Activated CD4-positive, alpha-beta T cell treated with anti-CD3 and anti-CD28 coated beads, Interleukin-2, amount 10 ng/mL, durations not matched to agents 24 days and 14 days (primary cell): ENCODE measurements around the gene SPCS2. TPM values are rescaled to one million over a fixed set of nuclear protein-coding genes. Genes with fewer than 3 reads are reported as not detected.

Experiments
- DNase-seq: peaks from one replicate; pipeline ENCODE4 v3.0.0; 2022
- H3K27ac Mint-ChIP-seq: one replicate; pipeline ENCODE4 v1.8.0; 2022; ENCODE audit warnings: mild to moderate bottlenecking, mixed read lengths
- H3K27me3 Mint-ChIP-seq: one replicate; pipeline ENCODE4 v1.8.0; 2022; ENCODE audit warnings: mixed read lengths
- H3K36me3 Mint-ChIP-seq: one replicate; pipeline ENCODE4 v1.8.0; 2022; ENCODE audit warnings: low read depth, mild to moderate bottlenecking, mixed read lengths
- H3K4me1 Mint-ChIP-seq: one replicate; pipeline ENCODE4 v1.8.0; 2021; ENCODE audit warnings: mixed read lengths
- H3K4me3 Mint-ChIP-seq: one replicate; pipeline ENCODE4 v1.8.0; 2022; ENCODE audit warnings: mild to moderate bottlenecking, moderate library complexity, mixed read lengths
- H3K9me3 Mint-ChIP-seq: one replicate; pipeline ENCODE4 v1.8.0; 2021; ENCODE audit warnings: mixed read lengths
- intact Hi-C: fragments of 100-400 bp; cut with micrococcal nuclease; formaldehyde crosslinking; loops from one replicate; pipeline ENCODE4 v1.15.1; 2023
- total RNA-seq: library from RNA; stranded (reverse); gene quantifications from 2 replicates; pipeline ENCODE4 v1.2.3, GENCODE V29; 2022

Gene SPCS2
- total RNA-seq = 154 and 169 TPM in 2 replicates

DNA sequence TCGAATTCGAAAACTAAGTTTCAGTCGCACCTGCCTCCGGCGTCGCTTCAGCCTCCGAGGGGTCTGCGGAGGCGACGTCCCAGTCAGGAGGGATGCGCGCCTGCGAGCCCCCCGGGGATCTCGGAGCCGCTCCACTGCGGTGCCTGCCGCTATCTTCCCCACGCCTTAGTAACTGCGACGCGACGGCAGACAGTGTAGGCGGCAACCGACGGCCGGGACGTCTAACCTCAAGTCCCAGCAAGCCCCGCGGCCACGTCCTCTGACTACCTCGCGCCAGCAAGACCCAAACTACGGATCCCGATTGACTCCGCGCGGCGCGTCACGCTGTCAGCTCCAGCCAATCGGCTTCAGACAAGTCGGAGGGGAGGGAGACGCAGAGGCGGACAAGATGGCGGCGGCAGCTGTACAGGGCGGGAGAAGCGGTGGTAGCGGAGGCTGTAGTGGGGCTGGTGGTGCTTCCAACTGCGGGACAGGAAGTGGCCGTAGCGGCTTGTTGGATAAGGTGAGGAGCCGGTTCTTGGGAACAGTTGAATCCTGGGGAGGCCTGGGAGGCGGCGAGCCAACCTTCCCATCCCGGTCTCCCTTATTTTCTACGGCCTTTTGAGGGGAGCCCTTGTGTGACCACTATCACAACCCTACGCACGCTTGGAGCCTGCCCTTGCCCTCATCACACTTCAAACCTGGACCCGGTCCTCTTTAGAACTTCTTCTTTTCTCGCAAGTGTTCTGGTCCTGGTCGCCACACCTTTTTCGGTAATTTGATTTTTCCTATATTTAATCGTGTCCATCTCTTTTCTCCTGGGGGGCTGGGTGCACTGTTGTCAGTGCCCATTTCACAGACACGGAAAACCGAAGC lies at the start of gene SPCS2, which contains the start of gene XRRA1:
Gene SPCS2 (plus strand): TSS at position 369 of the 855 bp plus-strand sequence. CDS start 20 bp downstream, at position 389.
Gene XRRA1 (minus strand): TSS at position 194 of the 855 bp plus-strand sequence. CDS start 8,213 bp downstream, outside the sequence.
- Mint-ChIP-seq H3K9me3 (no peaks in the 10 kb centered on the region), H3K36me3 (peaks cover 42% of the 10 kb centered on the region), H3K27me3 (no peaks in the 10 kb centered on the region), H3K27ac (peak within 1 kb of the TSS; percentile 89), H3K4me1 (peaks cover 37% of the 10 kb centered on the region), H3K4me3 (peak within 1 kb of the TSS; percentile 91)
- intact Hi-C loops = loop anchor here (1.0 to 2.0 kb wide), 4 partner anchors 20 to 292 kb away; partner anchors contain the start of genes NEU3, RNF169 and TPBGL
- peak; percentile 99 for DNase-seq

DNA sequence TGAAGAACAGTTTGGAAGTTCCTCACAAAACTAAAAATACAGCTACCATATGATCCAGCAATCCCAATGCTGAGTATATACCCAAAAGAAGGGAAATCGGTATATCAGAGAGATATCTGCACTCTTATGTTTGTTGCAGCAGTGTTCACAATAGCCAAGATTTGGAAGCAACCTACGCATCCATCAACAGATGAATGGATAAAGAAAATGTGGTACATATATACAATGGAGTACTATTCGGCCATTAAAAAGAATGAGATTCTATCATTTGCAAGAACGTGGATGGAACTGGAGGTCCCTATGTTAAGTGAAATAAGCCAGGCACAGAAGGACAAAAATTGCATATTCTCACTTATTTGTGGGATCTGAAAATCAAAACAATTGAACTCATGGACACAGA lies 46.7 kb upstream of the SPCS2 start:
- Mint-ChIP-seq H3K4me1 (peaks cover 2% of the 10 kb centered on the region), H3K27ac (no peak overlapping the region), H3K36me3 (peaks cover 27% of the 10 kb centered on the region), H3K9me3 (peaks cover 28% of the 10 kb centered on the region), H3K4me3 (no peak overlapping the region), H3K27me3 (no peaks in the 10 kb centered on the region)
- intact Hi-C loops = no loop called here
- no peak for DNase-seq

DNA sequence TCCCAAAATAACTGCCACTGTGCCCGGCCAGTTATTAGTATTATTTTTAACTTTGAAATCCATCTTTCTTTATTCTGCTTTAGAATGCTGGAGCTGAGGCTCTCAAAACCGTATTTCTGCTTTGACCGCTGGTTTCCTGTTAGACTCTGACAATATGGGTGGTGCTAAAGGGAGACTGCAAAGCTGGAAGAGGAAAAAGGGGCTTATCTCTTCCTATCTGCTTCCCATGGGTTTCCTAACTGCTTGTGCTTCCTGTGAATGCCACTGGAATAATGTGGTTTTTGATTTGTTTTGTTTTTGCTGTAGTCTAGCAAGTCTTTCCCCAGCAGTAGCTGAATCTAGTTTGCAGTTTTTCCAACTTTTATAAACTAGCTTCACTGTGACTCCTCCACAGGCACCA lies 43.7 kb upstream of the SPCS2 start:
- peaks cover 13% of the 10 kb centered on the region for H3K9me3 Mint-ChIP-seq
- no peak overlapping the region for H3K27ac Mint-ChIP-seq
- H3K27me3 Mint-ChIP-seq = no peaks in the 10 kb centered on the region
- no peak overlapping the region for H3K4me3 Mint-ChIP-seq
- peaks cover 24% of the 10 kb centered on the region for H3K36me3 Mint-ChIP-seq
- H3K4me1 Mint-ChIP-seq = peaks cover 2% of the 10 kb centered on the region
- intact Hi-C loops = no loop called here
- DNase-seq = no peak

DNA sequence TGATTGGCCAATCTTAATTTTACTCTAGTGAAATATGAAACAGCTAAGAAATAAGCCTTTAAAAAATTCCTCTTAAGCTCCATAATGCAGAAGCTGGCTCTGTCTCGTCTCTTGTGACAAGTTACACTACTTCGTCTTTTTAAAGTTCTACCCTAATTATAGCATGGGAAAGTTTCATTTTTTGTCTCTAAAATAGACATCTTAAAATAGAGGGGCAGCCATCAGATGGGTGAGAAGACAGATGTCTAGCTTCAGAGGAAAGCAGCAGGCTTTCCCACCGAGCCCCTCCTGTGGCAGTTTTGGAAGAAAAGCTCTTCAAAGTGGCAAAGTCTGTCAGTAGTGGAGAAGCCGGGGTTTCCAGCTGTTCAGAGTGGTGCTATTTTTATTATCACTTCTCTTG lies 39.7 kb upstream of the SPCS2 start:
- intact Hi-C loops = no loop called here
- no peaks in the 10 kb centered on the region for H3K27me3 Mint-ChIP-seq
- H3K27ac Mint-ChIP-seq = no peak overlapping the region
- no peak for DNase-seq
- H3K9me3 Mint-ChIP-seq = no peaks in the 10 kb centered on the region
- peaks cover 2% of the 10 kb centered on the region for H3K4me1 Mint-ChIP-seq
- peaks cover 25% of the 10 kb centered on the region for H3K36me3 Mint-ChIP-seq
- H3K4me3 Mint-ChIP-seq = no peak overlapping the region

DNA sequence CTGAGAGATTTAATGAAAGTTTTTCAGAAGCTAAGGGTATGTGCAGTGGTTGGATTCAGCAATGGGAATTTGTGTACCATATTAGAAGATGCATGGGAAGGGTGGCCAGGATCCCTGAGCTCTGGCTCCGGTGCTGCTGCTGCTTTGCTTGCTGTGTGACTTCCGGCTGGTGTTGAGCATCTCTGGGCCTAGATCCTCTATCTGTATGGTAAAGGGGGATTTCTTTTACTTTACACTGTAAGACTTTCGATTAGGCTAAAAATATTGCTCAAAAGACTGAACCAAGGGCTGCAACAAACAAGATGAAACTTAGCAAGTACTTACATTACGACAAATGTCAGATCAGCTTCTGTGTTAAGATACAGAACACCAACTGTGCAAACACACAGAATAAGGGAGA lies 39.3 kb upstream of the SPCS2 start:
- no peaks in the 10 kb centered on the region for H3K9me3 Mint-ChIP-seq
- intact Hi-C loops = no loop called here
- H3K27me3 Mint-ChIP-seq = no peaks in the 10 kb centered on the region
- no peak overlapping the region for H3K27ac Mint-ChIP-seq
- DNase-seq = no peak
- peaks cover 28% of the 10 kb centered on the region for H3K36me3 Mint-ChIP-seq
- H3K4me1 Mint-ChIP-seq = peaks cover 3% of the 10 kb centered on the region
- no peak overlapping the region for H3K4me3 Mint-ChIP-seq

DNA sequence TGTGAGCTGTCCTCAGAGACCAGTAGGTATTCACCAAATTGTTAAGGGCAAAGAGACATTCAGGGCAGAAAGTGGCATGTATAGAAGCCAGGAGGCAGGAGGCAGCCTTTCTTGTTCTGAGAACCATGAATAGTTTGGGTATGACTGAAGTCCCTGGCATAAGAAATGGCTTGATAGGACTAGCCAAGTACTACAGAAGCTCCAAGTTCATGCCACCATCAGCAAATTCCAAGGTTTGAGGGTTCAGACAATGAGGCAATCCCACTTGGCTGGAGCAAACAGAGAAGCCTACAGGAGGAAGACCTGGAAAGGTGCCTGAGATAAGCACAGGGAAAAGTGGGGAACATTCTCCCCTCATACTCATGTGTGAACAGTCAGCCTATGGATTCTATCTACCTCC lies 25.9 kb upstream of the SPCS2 start:
- Mint-ChIP-seq H3K27ac (no peak overlapping the region), H3K4me1 (peaks cover 19% of the 10 kb centered on the region), H3K4me3 (no peak overlapping the region), H3K27me3 (no peaks in the 10 kb centered on the region), H3K9me3 (no peaks in the 10 kb centered on the region), H3K36me3 (peaks cover 21% of the 10 kb centered on the region)
- intact Hi-C loops = loop anchor here (10.0 kb wide), 1 partner anchor 422 kb away; no protein-coding TSS in a partner anchor
- no peak for DNase-seq

DNA sequence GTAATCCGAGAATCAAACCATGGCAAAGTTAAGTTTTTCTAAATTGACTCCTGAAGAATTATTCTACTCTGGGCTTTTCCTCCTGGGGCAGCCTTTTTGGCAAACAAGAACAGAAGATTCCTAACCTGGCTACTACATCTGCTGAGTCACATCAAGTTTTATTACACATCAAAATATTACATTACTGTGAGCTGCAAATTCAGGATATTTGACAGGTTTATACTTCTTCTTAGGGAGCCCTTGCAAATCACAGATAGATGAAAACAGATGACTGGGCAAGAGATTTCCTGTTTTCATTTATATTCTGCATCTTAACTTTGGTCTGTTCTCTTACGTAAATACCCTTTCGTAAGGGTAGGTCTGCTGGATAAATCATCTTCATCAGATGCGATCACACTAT lies 23.8 kb upstream of the SPCS2 start:
- Mint-ChIP-seq H3K4me3 (peak overlapping the region; percentile 9), H3K27me3 (no peaks in the 10 kb centered on the region)

DNA sequence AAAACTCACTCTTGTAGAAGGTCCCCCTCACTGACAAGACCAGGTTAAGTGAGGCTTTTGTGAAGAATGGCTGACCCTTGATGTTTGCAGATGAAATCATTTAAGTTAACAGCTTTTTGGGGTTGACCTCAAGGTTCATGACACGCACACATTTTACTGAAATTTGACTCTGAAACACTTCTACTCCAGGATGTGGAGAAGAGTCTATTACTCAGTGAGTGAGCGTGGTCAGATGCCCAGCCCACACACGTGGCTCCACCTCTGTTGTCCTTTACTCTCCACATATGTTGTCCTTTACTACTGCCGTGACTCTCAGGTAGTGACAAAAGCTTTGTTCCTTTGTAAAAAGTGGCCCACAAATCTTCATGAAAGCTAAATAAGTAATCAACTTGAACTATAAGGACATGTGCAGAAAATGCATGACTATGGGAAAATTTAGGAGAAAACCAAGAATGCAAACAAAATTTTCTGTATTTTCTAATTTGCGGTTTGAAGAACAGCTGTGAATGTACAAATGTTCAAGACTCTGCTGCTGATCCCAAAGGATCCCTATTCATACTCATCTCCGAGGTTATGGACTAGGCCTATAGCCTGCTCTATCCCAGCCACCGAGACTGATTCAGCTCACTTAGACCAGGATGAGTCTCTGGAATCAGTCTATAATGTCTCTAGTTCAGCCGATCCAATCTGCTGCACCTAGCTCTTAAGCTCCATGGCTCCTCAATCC lies 22.6 kb upstream of the SPCS2 start:
- H3K27ac Mint-ChIP-seq = peak overlapping the region; percentile 54
- DNase-seq = peak; percentile 75
- H3K4me3 Mint-ChIP-seq = no peak overlapping the region
- H3K9me3 Mint-ChIP-seq = no peaks in the 10 kb centered on the region
- peaks cover 16% of the 10 kb centered on the region for H3K4me1 Mint-ChIP-seq
- intact Hi-C loops = loop anchor here (5.0 to 10.0 kb wide), 2 partner anchors 61 to 418 kb away; partner anchors contain the start of gene NEU3
- peaks cover under 1% of the 10 kb centered on the region for H3K36me3 Mint-ChIP-seq
- no peaks in the 10 kb centered on the region for H3K27me3 Mint-ChIP-seq

More for the DNA sequence above, 23.8 kb upstream of the SPCS2 start:
- Mint-ChIP-seq H3K27ac (no peak overlapping the region), H3K9me3 (no peaks in the 10 kb centered on the region), H3K4me1 (peaks cover 19% of the 10 kb centered on the region), H3K36me3 (peaks cover 6% of the 10 kb centered on the region)
- intact Hi-C loops = loop anchor here (5.0 to 10.0 kb wide), 2 partner anchors 62 to 420 kb away; partner anchors contain the start of gene NEU3
- no peak for DNase-seq

DNA sequence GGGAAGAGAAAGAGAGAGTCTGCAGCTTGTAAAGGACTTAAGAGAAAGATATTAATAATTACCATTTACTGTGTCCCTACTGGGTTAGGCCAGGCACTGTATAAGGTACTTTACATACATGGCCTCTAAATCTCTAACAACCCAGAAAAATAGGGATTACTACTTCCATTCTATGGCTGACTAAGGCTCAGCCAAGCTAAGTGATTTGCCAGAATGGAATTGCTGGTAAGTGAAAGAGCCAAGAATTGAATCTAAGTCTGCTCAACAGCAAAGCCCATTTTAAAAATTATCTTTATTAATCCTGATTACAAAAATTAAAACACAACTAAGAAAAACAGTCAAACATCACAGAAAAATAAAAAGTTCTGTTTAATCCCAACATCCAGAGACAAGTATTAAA lies 21.6 kb upstream of the SPCS2 start:
- DNase-seq = no peak
- H3K9me3 Mint-ChIP-seq = no peaks in the 10 kb centered on the region
- H3K27me3 Mint-ChIP-seq = no peaks in the 10 kb centered on the region
- intact Hi-C loops = loop anchor here (5.0 to 10.0 kb wide), 2 partner anchors 60 to 417 kb away; partner anchors contain the start of gene NEU3
- peaks cover 19% of the 10 kb centered on the region for H3K4me1 Mint-ChIP-seq
- no peak overlapping the region for H3K27ac Mint-ChIP-seq
- H3K36me3 Mint-ChIP-seq = no peaks in the 10 kb centered on the region
- H3K4me3 Mint-ChIP-seq = no peak overlapping the region

DNA sequence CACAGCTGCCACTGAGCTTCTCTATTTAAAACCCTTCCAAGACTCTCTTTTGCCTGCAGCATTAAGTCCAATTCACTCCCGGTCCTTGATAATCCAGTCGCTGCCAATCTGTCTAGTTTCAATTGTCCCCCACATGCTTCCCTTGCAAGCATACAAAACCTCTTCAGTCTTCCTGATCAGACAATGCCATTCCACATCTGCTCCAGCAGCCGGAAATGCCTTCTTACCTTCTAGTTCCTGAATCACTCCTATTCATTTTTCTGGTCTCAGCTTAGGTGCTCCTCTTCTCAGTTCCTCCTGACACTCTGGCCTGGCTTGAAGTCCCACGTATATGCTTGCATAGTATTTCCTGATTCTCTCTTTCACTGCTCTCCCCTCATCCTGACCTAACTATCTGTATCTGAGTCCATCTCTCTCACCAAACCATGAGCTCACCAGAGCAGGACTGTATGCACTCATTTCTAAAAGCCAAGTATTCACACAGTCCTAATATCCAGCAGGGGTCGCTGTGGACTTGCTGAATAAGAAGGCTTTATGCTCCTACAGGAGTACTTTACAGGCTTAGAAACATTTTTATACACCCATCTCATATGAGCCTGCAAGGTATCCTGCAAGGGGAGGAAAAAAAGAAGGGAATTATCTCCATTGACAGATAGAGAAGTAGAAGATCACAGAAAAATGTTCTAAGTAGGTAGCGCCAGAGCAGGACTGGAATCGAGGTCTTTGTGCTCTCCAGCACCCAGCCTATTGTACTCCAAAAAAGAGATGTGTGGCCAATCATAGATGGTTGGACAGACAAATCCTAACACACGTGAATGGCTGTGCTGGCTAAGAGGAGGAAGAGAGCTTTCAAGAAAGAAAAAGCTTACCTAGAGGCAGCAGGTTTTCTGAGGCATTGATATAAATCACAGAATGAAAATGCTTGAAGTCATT lies 19.4 kb upstream of the SPCS2 start:
- Mint-ChIP-seq H3K4me3 (no peak overlapping the region), H3K4me1 (peaks cover 26% of the 10 kb centered on the region), H3K36me3 (peaks cover 7% of the 10 kb centered on the region), H3K27me3 (no peaks in the 10 kb centered on the region), H3K9me3 (no peaks in the 10 kb centered on the region), H3K27ac (no peak overlapping the region)
- intact Hi-C loops = loop anchor here (1.0 to 10.0 kb wide), 7 partner anchors 19 to 415 kb away; partner anchors contain the start of genes NEU3, SPCS2 and XRRA1
- DNase-seq = peak; percentile 90

DNA sequence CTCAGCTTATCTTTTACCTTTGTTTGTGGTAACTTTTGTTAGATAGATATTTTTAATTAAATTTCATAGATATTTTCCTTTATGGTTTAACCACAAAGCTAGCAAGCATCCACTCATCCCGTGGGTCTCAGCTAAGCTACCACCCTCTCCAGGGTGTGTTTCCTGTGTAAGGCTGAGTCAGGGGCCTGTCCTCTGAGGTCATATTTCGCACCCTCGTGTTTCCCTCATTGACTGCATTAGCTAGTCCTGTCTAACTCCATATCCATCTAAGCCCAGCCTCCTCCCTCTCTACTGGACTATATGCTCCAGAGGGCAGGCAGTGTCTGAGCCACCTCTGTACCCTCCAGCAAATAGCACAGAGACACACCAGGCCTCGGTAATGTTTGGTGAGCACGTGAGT lies 16.9 kb upstream of the SPCS2 start:
- H3K4me3 Mint-ChIP-seq = no peak overlapping the region
- no peak for DNase-seq
- H3K4me1 Mint-ChIP-seq = peaks cover 9% of the 10 kb centered on the region
- peak overlapping the region; percentile 67 for H3K27ac Mint-ChIP-seq
- no peaks in the 10 kb centered on the region for H3K27me3 Mint-ChIP-seq
- H3K36me3 Mint-ChIP-seq = peaks cover 16% of the 10 kb centered on the region
- intact Hi-C loops = no loop called here
- peaks cover 3% of the 10 kb centered on the region for H3K9me3 Mint-ChIP-seq

DNA sequence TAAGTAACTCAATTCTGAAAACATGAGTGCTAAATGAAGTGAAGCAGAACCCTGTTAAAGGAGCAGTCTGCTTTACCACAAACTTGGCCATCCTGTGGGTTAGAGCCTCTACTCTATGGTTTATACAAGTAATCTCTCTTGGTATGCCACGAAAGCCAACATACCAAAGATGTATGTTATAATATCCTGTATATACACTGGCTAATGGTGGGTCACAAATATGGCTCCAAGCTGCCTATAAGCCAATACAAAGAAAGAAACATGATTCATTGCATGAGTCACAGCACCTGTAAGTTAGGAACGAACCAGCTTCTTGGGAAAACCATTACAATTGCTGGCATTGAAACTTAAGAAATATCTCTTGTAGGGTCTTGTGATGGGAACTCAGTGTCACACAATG lies 16.3 kb upstream of the SPCS2 start:
- peaks cover 9% of the 10 kb centered on the region for H3K4me1 Mint-ChIP-seq
- H3K27me3 Mint-ChIP-seq = no peaks in the 10 kb centered on the region
- peaks cover 18% of the 10 kb centered on the region for H3K36me3 Mint-ChIP-seq
- H3K27ac Mint-ChIP-seq = no peak overlapping the region
- intact Hi-C loops = no loop called here
- no peak overlapping the region for H3K4me3 Mint-ChIP-seq
- no peak for DNase-seq
- H3K9me3 Mint-ChIP-seq = peaks cover 3% of the 10 kb centered on the region

DNA sequence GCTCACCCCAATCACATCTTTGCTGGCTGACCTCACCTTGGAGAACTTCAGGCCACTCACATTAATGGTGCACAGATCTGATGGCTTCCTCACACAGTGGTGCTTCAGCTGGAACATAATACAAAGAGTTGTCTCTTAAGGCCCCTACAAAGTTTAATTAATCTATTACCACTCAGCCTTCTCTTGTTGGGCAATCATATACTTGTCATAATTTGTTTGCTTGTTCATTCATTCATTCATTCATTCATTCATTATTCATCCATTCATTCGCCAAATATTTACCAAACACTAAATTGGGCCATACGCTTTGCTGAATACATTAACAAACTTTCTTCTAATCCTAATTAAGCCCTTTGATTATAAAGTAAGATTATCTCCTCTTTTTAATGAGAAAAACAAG lies 15.3 kb upstream of the SPCS2 start:
- Mint-ChIP-seq H3K27me3 (no peaks in the 10 kb centered on the region), H3K4me1 (peaks cover 9% of the 10 kb centered on the region), H3K9me3 (peaks cover 3% of the 10 kb centered on the region), H3K4me3 (no peak overlapping the region), H3K27ac (no peak overlapping the region), H3K36me3 (peaks cover 19% of the 10 kb centered on the region)
- no peak for DNase-seq
- intact Hi-C loops = no loop called here
